Middle frontal gyrus (tissue), 1 donor: Measurements from ENCODE around the gene COA8.
"Not testable (repeated sequence)": the region's sequence is repeated elsewhere in the genome, so short reads cannot be mapped to it uniquely, and the experiment has no call there.

Experiments used
- DNase-seq: peaks from one replicate; pipeline ENCODE4 v3.0.0-alpha.2; 2015; ENCODE audit warnings: low spot score; ENCODE audit errors: extremely low spot score

COA8 gene

DNA sequence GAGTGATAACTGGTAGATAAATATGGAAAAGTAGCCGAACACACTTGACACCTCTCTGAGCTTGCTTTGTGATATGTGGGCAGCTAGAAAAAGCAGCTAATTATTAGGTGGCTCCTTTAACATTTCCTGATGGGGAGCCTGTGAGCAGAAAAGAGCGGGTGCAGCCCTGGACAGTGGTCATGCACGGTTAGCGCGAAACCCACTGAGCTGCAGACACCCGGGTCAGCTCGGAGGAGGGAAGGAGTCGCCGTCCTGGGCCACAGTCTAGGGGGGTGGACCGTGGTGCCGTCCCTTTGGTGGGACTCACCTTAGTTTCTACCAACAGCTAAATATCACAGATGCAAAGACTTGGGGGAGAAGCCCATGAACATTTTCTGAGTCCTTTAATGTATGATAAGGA, 6.6 kb downstream of the COA8 start:
- DNase-seq, result no peak

DNA sequence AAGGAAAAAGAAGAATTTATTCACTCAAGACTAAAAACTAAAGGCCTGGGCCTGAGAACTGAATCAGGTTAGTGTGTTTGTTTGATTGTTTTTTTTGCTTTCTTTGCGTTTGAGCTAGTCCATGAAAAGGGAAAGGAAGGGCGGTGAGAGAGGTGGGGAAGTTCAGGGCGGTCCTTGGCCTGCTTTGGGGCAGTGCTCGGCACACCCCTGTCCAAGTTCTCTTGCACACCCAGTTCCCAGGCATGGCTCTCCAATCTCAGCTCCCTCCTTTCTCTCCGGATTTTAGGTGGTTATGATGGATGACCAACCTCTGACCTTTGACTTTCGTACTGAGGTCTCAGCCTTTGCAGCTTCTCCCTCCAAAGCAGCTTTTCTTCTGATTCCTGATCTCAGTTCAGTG, 11.3 kb downstream of the COA8 start:
- DNase-seq, result no peak

DNA sequence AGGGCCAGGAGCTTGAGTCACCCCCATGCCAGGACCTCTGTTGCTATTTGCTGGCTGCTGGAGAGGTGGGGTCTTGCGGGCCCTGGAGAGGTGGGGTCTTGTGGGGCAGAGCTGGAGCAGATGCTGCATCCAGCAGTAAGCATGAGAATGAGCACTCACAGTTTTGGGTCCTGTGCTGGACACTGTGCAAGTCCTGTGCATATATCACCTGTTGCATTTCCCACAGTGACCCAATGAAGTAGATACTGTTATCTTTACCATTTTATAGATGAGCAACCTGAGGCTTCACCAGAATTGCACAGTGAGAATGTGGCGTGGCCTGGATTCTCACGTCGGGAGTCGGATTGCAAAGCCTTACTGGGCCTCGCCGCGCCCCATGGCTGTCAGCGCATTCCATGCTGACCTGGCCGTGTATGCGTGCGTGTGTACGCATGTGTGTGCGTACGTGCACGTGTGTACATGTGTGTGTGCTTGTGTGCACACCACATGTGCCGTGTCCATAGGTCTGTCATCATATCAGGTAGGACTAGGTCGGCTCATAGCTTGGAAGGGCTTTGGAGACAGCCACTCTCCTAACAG, 12.0 kb downstream of the COA8 start:
- no peak for DNase-seq

DNA sequence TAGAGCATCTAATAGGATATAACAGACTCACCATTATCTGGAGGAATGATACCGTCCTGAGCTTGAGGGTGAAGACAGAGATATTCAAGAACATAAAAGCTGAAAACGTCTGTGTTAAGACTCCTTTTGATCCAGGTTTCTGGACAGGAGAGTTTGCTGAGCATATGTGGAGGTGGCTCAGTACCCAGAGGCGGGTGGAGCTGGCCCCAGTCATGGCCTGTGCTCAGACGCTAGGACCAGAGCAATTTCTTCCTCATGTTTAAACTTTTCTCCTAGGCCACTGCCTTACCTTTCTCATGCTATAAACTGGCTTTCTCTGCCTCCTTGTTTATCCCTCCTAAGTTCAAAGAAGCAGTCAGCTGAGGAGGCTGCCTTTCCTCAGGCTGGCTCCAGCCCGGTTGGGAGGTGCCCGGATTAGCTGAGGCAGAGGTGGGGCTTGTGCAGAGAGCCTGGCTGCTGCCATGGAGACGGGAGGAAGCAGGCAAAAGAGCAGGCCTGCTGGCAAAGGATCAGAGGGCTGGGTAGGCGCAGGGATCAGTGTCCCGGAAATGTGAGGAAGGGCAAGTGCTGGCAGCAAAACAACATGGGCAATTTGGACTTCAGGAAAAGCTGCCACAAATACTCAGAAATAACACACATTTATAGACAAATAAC, 13.7 kb downstream of the COA8 start:
- DNase-seq, result no peak

DNA sequence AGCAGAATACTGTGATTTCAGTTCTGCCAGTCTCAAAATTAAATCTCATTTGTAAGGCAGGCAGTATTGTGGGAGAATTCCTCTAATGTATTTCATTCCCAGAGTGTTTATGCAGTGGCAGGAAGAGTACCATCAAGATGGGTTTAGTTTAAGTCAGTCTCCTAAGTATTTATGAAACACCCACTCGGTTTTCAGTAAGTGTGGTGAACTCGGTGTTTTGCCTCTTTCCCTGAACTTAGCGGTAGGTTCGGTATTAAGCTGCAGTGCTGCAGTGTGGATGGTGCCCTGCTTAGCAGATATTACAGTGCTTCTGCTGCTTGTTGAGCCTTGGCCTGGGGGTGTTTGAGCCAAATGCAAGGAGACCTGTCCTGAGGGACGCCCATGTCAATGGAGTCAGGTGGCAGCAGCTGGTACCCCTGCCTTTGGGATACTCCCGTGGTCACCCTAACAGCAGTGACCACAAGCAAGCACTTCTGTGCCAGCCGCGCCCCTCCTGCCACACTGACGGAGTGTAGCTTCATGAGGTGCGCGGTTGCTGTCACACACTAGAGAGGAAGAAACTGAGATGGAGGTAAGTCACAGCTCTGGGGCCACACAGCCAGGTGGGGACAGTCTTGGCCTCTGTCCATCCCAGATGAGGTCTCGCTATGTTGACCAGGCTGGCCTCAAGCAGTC, 15.8 kb downstream of the COA8 start:
- DNase-seq, result no peak

DNA sequence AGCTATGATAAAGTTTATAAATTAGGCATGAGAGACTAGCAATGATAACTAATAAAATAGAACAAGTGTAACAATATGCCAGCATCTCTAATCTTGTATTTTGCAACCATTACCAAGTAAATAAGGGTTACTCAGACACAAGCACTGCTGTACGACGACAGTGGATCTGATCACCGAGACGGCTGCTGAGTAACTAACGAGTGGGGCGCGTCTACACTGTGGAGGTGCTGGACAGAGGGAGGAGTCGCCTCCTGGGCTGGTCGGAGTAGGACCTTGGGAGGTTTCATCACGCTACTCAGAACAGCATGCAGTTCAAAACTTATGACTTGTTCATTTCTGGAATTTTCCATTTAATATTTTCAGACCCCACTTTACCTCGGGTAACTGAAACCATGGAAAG, 18.4 kb downstream of the COA8 start:
- DNase-seq, result no peak

DNA sequence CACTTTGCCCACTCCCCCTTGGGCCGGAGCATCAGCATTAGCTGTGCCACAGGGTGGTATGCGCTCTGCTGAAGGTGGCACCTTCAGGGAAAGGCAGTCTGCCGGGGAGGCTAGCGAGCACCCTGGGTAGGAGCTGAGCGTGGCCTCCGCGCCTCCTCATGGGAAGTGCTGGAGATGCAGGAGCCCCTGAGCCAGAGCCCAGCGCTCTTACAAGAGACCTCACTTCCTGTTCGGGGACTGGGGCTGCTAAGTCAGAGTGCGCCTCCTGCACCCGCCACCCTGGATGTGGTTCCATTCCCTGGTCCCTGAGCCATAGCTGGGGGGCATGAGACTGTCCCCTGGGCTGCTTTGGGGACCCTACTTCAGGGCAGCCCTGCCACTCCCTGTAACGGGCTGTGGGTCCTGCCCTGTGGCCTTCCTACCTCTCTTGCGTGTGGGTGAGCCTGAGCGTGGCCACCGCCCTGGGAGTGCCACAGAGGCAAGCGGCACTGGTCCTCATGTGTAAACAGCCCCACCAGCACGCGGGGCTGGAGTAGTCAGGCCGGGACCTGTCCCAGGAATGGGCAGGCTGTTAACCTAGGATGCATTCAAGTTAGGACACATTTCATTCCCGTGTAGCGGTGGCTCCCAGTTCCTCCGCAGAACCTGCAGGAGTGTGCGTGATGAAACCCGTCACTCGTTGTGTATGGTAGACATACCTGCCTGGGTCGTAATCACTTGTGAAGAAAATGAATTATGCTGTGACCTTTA, 19.4 kb downstream of the COA8 start:
- no peak for DNase-seq

DNA sequence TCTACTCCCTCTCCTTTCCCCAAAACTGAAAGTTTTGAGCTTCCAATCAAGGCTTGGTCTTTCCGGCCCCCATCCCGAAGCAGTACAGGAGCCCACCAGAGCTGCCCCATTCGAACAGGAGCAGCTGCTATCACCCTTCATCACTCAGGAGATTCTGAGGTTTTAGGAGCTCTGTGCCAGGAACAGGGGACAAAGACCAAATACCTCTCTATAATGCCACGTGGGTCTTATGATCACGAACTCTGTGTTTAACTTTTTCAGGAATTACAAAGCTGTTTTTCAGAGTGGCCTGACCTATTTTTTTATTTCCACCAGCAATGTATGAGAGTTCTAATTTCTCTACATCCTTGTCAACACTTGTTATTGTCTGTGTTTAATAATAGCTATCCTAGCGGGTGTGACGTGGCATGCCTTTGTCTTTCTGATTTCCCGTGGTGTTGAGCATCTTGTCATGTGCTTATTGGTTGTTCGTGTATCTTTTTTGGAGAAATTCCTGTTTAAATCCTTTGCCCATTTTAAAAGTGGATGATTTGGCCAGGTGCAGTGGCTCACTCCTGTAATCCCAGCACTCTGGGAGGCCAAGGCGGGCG, 21.7 kb downstream of the COA8 start:
- DNase-seq, result no peak

DNA sequence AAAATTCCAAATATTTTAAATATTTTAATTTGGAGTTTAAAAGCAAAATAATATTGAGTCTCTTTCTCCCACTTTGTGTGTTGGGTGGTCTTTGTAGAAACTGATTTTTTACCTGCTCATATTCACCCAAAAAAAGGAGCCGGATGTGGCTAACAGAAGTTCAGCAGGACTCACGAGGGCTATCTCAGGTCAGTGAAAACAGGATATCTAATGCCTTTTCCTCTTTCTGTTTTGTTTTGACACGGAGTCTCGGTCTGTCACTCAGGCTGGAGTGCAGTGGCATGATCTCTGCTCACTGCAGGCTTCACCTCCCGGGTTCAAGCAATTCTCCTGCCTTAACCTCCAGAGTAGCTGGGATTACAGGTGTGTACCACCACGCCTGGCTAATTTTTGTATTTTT, 30.8 kb downstream of the COA8 start:
- DNase-seq, result no peak

DNA sequence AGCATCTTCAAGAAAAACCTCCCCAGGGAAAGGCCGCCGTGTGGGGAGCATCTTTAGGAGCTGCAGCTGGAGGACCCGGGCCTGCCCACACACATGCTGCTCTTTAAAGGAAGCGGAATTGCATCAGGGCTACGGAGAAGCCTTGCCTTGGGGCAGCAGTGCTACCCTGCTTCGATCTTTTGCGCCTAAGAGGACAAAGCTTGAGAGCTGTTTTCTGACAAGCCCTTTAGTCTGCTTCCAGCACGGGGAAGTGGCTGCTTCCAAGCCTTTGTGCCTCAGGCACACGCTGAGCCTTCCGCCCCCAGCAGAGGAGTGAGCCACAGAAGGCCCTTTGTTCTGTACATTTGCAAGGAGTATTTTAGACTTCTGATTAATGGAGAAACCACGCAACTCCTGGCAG, 31.5 kb downstream of the COA8 start:
- peak; percentile 77 for DNase-seq

DNA sequence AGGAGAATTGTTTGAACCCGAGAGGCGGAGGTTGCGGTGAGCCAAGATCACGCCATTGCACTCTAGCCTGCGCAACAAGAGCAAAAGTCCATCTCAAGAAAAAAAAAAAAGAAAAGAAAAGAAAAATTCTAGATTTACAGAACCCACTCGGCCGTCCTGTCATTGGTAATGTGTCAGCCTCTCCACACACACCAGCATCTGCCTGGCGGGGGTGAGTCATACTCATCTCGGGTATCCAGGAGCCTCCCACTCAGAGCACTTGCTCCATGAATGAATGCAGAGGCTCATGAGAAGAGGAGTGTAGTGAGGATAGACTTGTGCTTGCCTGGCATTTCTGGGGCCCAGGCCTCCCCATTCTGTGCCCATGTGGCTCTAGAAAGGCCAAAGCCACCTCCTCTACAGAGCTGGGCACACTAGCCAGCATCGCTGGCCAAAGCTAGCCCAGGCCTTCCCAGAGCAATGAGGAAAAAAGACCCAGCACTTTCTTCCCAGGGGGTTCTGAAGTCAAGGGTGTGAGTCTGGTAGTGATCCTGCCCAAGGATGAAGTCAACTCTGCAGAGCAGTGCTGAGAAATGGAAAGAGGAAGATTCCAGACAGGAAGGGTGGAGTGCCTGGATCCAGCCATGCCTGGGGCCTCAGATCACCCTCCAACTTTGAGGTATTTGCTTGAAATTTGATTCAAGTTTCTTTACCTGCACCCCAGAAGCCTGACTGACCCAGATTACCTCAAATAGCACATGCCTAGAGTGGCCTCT, 35.0 kb downstream of the COA8 start:
- peak; percentile 28 for DNase-seq

DNA sequence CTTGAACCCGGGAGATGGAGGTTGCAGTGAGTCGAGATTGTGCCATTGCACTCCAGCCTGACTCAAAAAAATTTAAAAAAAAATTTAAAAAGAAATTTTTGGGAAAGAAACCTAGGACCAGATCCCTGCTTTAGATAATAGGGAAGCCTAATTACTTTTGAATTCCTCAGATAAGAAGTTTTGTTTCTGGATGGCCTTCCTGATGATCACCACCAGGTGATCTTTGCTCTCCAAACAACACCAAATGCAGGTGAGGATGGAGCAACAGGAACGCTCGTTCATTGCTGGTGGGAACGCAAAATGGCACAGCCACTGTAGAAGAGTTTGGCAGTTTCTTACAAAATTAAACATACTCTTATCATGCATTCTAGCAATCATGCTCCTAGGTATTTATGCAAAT, 37.7 kb downstream of the COA8 start:
- DNase-seq, result no peak

DNA sequence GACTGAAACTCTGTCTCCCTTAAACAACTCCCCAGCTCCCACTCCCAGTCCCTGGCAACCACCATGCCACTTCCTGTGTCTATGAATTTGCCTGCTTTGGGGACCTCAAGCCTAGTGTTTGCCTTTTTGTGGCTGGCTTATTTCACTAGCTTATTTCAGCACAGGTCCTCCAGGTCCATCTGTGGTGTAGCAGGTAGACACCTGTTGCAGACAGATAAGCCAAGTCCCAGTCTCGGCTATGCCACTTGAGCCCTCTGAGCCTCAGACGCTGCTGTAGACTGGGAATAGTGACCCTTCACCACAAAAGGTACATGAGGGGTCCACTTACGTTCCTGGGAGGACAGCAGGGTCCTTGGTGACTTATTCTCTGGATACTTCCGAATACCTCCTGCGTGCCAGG, 41.9 kb downstream of the COA8 start:
- no peak for DNase-seq

DNA sequence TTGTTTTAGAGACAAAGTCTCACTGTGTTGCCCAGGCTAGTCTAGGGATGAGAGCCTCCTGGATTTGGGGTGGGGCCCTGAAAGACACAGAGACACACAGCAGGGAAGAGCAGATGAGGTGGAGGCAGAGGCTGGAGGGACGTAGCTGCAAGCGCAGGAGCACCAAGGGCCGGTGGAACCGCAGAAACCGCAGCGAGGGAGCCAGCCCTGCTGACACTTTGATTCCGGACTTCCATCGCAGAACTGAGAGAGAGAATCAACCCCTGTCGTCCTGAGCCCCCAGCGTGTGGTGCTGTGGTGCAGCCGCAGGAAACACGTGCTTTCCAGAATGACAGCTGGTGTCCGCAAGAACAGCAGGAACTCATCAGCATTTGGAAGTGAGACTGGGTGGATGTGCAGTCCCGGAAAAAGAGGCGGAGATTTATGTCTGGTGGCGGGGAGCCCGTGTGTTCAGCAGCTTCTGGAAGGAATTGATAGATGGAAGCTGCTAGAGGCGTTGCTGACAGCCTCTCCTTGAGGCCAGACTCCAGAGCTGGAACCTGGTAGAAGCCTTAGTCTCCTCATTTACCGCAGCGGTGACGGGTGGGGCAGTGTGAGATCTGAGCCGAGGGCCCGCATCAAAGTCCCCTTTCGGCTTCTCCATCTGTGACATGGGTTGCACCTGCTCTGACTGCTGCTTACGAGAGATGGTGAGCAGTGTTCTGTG, 44.4 kb downstream of the COA8 start:
- peak; percentile 67 for DNase-seq

DNA sequence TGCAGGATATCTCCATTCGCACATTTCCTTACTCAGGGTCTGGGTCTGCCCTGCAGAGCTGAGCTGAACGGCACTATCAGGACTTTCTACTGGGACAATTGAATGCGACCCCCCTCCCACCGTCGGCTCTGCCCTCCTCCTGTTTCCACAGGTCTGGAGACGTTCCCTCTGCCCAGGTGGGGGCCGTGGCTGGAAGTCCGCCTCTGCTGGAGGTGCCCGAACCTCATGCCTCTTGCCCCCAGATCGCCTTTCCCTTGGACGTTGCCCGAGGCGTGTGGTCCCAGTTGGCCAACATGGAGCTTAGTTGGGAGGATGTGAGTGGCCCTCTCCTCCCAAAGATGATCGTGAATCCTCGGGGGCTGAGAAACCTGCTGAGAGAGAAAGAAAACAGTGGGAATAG, 45.1 kb downstream of the COA8 start:
- DNase-seq, result no peak

DNA sequence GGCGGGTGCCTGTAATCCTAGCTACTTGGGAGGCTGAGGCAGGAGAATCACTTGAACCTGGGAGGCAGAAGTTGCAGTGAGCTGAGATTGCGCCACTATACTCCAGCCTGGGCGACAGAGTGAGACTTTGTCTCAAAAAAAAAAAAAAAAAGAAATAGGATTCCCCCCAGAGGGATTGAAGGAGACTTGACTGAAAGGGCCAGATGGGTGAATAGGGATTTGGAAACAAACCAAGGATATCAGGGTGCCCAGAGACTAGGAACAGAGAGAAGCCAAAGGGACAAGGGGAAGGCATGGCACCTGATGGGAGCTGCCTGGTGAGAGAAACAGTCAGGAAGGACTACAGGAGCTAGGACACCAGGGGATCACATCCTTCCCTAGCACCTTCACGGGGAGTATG, 46.3 kb downstream of the COA8 start:
- DNase-seq, result not testable (repeated sequence)

DNA sequence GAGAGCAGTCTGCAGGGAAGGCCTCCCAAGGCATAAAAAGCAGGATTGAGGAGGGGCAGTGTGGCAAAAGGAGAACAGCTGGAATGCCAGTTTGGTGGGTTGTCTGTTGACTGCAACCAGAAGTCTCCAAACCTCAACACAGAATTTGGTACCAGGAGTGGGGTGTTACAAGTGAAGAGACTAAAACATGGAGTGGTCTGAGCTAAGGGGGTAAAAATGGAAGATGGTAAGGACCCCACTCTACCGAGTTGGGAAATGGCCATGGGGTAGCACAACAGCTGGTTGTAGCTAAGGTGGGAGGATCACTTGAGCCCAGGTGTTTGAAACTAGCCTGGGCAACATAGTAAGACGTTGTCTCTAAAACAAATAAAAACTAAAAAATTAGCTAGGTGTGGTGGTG, 48.5 kb downstream of the COA8 start:
- no peak for DNase-seq

DNA sequence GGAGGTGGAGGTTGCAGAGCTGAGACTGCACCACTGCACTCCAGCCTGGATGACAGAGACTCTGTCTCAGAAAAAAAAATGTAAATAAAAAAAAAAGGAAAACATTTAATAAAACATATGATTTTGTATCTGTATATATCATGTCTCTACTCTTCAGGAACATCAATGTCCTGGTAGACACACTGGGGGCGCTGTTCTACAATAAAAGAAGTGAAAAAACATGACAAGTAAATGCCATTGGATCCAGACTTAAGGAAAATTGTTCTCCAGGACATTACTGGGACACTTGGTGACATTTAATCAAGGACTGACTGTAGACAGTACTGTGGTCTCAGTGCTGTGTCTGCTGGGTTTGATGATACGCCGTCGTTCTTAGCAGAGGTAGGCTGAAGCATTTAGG, 50.8 kb downstream of the COA8 start:
- no peak for DNase-seq

DNA sequence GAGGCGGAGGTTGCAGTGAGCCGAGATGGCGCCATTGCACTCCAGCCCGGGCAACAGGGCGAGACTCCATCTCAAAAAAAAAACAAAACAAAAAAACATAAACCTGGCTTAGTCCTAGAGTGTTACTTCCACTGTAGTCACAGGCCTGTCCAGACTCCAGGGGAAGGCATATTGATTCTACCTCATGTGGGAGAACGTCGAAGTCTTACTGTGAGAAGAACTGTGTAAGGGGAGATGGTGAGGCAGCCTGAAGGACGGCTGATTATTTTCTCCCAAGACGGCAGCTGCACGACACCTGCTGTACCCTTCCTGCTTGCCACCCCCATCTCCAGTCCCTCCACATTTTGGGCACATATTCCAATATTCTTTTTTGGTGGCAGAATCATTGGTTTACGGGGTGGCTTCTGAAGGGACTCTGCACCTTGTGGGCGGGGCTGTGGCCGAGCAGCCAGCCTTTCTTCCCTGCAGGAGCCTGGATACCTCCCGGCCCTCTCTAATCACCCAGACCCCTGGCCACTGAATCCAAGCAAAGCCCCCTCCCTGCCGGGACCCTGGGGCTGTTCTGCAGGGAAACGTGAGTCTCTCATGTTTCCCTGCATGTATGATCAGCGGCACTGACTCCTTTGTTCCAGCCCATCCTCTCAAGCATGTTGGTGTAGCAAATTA, 54.0 kb downstream of the COA8 start:
- no peak for DNase-seq

DNA sequence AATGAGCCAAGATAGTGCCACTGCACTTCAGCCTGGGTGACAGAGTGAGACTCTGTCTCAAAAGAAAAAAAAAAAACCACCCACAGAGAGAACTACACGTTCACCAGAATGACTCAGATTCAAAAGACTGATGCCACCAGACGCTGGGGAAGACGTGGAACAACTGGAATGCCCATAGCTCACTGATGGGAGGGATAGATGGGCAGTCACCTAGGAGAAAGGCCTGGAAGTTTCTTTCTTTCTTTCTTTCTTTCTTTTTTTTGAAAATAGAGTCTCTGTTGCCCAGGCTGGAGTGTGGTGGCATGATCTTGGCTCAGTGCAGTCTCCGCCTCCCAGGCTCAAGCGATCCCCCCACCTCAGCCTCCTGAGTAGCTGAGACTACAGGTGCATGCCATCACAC, 56.3 kb downstream of the COA8 start:
- no peak for DNase-seq
